Colonic mucosa (tissue), 4 donors: ENCODE data around the gene CCDC8. TPM values are rescaled to one million over a fixed set of nuclear protein-coding genes. Genes with fewer than 3 reads are reported as not detected.

ENCODE experiments used
- DNase-seq: peaks from one replicate; pipeline ENCODE4 v3.0.0-alpha.2; 2020
- H3K27ac ChIP-seq: fragments of 200-600 bp; one replicate; pipeline ENCODE4 v1.8.0; 2021
- H3K27me3 ChIP-seq: fragments of 200-600 bp; one replicate; pipeline ENCODE4 v1.8.0; 2021
- H3K36me3 ChIP-seq: fragments of 200-600 bp; one replicate; pipeline ENCODE4 v1.8.0; 2021
- H3K4me1 ChIP-seq: fragments of 200-600 bp; one replicate; pipeline ENCODE4 v1.8.0; 2021; ENCODE audit warnings: mild to moderate bottlenecking
- H3K4me3 ChIP-seq: fragments of 200-600 bp; one replicate; pipeline ENCODE4 v1.8.0; 2021
- H3K9ac ChIP-seq, 2 donors: one replicate each; pipeline ENCODE4 v1.7.0; 2013; ENCODE audit warnings: control low read depth in 2 of 2, low read depth in 2 of 2, low read length in 2 of 2
- H3K9me3 ChIP-seq: fragments of 200-600 bp; one replicate; pipeline ENCODE4 v1.8.0; 2021
- intact Hi-C: fragments of 100-400 bp; cut with DNase I; formaldehyde crosslinking; loops from one replicate; pipeline ENCODE4 v1.14.1; 2022
- total RNA-seq, 2 donors: library from RNA; stranded (reverse); fragmentation: NEBNext Ultra II Directional in 1 of 2; extraction: Animal tissue kit (Norgen Biotek cat#: 25700) in 1 of 2; gene quantifications; one replicate each; pipeline ENCODE4 v1.2.1, GENCODE V29; 2021
- TF ChIP-seq, protein P1 (sequence below): fragments of 200-600 bp; IDR thresholded peaks from one replicate; pipeline ENCODE4 v1.8.0; 2022; ENCODE audit warnings: antibody characterized with exemption, mild to moderate bottlenecking
- donor health status: healthy.
- donor health status: DM: no; HTN: no; CAD: no.
- donor health status: DM: no; HTN: no; CAD: no.

CCDC8 gene
- total RNA-seq, 2 donors from 2014 or later: 0.99 to 1.1 TPM

DNA sequence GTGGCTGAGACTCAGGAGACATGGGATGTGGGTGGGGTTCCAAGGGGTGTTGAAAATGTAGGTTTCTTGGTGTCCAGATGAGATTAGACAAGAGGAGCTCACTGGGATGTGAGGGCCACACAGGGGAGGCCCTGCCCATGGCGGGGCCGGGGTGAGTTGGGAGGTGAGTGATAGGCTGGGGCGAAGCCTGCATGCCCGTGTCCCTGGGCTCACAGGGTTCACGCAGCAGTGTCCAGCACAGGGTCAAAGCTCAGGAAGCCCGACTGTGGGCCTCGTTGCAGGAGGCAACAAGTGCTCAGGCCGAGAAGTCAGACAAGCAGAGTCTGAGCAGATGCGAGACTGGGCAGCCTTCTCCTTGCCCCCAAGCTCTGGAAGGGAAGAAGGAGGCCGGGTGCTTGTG, 27.2 kb downstream of the CCDC8 start:
- TF ChIP-seq, protein P1, sequence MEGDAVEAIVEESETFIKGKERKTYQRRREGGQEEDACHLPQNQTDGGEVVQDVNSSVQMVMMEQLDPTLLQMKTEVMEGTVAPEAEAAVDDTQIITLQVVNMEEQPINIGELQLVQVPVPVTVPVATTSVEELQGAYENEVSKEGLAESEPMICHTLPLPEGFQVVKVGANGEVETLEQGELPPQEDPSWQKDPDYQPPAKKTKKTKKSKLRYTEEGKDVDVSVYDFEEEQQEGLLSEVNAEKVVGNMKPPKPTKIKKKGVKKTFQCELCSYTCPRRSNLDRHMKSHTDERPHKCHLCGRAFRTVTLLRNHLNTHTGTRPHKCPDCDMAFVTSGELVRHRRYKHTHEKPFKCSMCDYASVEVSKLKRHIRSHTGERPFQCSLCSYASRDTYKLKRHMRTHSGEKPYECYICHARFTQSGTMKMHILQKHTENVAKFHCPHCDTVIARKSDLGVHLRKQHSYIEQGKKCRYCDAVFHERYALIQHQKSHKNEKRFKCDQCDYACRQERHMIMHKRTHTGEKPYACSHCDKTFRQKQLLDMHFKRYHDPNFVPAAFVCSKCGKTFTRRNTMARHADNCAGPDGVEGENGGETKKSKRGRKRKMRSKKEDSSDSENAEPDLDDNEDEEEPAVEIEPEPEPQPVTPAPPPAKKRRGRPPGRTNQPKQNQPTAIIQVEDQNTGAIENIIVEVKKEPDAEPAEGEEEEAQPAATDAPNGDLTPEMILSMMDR: no peak
- no peaks in the 10 kb centered on the region for H3K27me3 ChIP-seq
- peaks cover 22% of the 10 kb centered on the region for H3K36me3 ChIP-seq
- no peaks in the 10 kb centered on the region for H3K4me1 ChIP-seq
- no peak overlapping the region for H3K9ac ChIP-seq
- no peak for DNase-seq
- H3K9me3 ChIP-seq: no peaks in the 10 kb centered on the region
- H3K27ac ChIP-seq: no peak overlapping the region
- intact Hi-C loops: no loop called here
- no peak overlapping the region for H3K4me3 ChIP-seq

DNA sequence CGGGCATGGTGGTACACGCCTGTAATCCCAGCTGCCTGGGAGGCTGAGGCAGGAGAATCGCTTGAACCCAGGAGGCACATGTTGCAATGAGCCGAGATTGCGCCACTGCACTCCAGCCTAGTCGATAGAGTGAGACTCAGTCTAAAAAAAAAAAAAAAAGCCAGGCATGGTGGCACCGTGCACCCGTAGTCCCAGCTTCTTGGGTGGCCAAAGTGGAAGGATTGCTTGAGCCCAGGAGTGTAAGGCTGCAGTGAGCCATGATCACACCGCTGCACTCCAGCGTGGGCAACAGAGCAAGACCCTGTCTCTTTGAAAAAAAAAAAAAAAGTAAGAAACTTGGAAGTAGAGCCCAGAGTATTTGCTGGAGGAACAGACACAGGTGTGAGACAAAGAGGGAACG, 27.7 kb downstream of the CCDC8 start:
- H3K36me3 ChIP-seq: peaks cover 22% of the 10 kb centered on the region
- H3K9me3 ChIP-seq: no peaks in the 10 kb centered on the region
- DNase-seq: no peak
- H3K9ac ChIP-seq: no peak overlapping the region
- H3K27me3 ChIP-seq: no peaks in the 10 kb centered on the region
- intact Hi-C loops: no loop called here
- no peak overlapping the region for H3K27ac ChIP-seq
- H3K4me3 ChIP-seq: no peak overlapping the region
- H3K4me1 ChIP-seq: no peaks in the 10 kb centered on the region
- TF ChIP-seq, protein P1: no peak

DNA sequence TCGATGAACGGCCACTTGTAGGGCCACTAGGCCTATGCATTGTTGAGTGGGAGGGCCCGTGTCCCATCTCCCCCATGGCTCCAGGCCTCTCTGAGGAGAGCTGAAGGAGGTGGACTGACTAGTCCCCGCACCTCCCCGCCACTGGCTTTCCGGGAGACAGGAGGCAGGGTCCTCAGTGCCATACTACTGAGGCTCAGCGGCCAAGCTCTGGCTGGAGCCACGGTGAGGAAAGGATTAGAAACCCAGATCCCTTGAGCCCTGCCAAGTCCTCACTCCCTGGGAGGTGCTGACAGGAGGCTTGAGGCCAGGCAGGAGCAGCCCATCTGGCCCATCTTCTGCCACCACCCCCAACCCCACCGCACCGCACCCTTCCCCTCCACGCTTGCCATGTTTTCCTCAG, 29.0 kb downstream of the CCDC8 start:
- intact Hi-C loops: no loop called here
- TF ChIP-seq, protein P1: no peak
- no peaks in the 10 kb centered on the region for H3K27me3 ChIP-seq
- no peaks in the 10 kb centered on the region for H3K4me1 ChIP-seq
- peaks cover 15% of the 10 kb centered on the region for H3K36me3 ChIP-seq
- H3K9ac ChIP-seq: no peak overlapping the region
- no peak overlapping the region for H3K4me3 ChIP-seq
- DNase-seq: no peak
- no peaks in the 10 kb centered on the region for H3K9me3 ChIP-seq
- no peak overlapping the region for H3K27ac ChIP-seq

DNA sequence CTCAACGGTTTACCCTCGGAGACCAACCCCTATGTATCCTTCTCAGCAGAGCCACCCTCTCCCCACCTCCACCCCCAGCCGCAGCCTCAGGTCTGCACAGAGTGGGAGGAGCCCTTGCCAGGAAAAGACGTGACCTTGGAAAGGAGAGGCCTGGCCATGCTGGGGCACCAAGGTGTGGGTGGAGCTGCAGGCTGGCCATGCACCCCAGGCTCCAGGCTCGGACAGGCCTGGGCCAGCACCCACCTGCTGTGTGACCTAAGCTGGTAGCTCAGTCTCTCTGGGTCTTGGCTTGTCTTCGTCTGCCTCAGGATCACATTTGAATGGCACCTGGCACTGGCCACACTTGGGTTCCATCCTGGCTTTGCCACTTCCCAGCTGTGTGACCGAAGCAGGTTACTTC, 29.5 kb downstream of the CCDC8 start:
- Histone ChIP-seq H3K9me3 (no peaks in the 10 kb centered on the region), H3K36me3 (peaks cover 15% of the 10 kb centered on the region)
- intact Hi-C loops: no loop called here

DNA sequence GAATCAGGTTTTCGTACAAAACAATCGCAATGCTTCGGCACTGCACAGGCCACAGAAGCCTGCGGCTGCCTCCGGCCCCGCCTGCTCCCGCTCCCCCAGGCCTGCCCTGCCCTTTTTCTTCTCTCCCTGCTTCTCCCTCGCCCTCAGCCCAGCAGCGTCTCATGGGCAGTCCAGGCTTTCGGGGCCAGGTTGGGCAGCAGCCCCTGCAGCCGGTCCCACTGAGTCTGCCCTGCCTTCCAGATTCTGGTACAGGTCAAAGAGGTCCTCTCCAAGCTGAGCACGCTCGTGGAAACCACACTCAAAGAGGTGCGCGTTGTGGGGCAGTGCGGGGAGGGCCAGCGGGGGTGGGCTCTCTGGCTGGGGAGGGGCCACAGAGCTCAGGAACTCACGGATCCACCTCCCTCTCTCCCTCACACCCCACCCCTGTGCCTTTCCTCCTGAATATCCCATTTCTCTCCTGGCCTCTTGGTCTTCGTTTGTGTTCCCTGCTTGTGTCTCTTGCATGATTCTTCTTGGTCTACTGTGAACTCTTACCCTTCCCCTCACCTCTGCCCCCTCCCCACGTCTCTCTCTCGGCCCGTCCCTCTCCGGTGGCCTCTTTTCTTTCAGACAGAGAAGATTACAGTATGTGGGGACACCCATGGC, 30.1 kb downstream of the CCDC8 start:
- Histone ChIP-seq H3K36me3 (peaks cover 15% of the 10 kb centered on the region), H3K9ac (no peak overlapping the region), H3K27me3 (no peaks in the 10 kb centered on the region), H3K27ac (no peak overlapping the region), H3K9me3 (no peaks in the 10 kb centered on the region), H3K4me1 (no peaks in the 10 kb centered on the region), H3K4me3 (no peak overlapping the region)
- no peak for DNase-seq
- TF ChIP-seq, protein P1: no peak
- intact Hi-C loops: no loop called here

More for the DNA sequence above, 29.5 kb downstream of the CCDC8 start:
- Histone ChIP-seq H3K27ac (no peak overlapping the region), H3K4me3 (no peak overlapping the region), H3K4me1 (no peaks in the 10 kb centered on the region), H3K27me3 (no peaks in the 10 kb centered on the region), H3K9ac (no peak overlapping the region)
- TF ChIP-seq, protein P1: no peak
- DNase-seq: no peak
